HG03095 (cell line): ENCODE results near the gene TAS2R41.
"Not testable (repeated sequence)": the region's sequence is repeated elsewhere in the genome, so short reads cannot be mapped to it uniquely, and the experiment has no call there.

Experiments used
- ATAC-seq: cut with Tn5 transposase; IDR thresholded peaks from one replicate; pipeline ENCODE4 v1.9.1; 2021; ENCODE audit warnings: moderate library complexity; ENCODE audit not compliant: unreplicated experiment

TAS2R41 gene

DNA sequence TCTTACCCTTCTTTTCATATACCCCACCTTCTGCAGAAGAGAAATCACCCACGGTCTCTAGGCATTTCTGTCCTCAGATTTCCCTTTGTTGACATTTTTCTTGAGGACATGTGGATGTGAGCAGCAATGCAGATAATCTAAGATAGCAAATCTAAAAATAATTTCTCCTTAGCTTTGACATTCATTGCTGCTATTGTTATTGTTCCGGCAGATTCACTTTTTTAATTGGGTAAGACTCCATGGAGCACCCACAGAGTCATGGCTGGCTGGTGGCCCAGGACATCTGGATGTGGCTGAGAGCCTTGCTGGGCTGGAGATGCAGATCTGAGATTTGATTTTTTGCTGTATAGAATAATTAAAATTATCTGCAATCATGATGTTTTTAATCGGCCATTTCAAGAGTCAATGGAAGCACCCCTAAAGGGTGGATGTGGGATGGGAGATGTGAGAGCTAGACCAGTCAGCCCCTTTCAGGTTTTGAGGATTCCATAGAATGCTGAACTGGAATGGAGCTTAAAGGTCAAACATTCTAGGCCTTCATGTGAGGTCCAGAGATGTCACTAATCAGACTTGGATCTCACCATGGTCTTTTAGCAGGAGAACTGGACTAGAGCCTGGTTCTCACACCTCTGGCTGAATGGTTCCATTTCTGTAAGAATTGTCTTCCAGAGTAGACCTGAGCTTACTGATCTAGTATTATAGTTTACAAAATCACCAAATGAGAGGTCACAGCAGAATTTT lies 37.5 kb downstream of the TAS2R41 start:
- ATAC-seq, result no peak

DNA sequence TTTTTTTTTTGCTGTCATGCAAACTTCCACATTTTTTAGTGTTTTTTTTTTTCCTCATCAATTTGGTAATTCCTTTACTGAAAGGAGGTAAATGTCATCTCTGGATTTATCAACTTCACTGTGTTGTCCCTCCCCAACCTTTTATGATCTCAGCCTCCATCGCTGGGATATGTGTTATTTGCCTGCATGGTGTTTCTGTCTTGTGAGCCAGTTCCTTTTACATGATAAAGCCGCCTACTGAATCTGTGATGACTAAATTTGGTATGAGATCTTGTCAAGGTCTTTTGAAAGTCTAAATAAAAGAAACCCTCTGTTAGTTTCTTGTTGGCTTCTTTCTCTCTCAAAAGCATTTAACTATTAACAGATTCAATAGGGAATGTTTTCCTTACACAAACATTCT lies 39.3 kb downstream of the TAS2R41 start:
- no peak for ATAC-seq

DNA sequence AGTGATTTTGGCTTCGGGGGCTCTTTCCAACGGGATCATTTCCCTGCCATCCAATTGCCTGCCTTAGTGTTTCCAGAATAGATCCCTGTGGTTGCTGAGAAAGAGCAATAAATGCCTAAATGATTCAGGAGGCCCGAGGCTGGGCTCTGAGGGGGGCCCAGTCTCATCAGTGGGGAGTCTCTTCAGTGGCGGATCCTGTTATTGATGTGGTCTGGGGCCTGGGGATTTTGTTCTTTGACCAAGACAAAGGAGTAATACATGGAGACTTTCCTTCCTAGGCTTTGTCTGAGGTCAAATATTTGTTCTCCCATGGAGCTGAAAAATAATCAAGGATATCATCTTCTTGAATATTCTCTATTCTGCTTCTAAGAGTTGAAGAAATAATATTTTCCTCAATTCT lies 40.8 kb downstream of the TAS2R41 start:
- ATAC-seq, result no peak

DNA sequence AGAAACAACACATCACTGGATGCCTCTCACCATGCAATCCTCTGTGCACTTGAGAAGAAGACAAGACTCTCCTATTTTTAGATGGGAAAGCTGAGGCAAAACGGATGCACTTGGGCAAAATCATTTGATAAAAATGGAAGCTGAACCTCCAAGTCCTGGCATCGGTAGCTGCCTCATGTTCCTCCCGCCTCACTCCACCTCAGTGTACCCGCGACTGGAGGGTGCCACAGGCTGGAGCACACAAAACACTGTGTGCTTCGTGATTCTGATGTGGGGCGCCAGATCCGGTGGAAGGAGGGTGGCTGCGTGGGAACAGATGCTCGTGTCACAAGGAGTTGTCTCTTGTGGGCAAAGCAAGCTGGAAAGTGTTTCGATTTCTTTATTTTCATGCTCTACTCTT lies 41.3 kb downstream of the TAS2R41 start:
- ATAC-seq, result no peak

DNA sequence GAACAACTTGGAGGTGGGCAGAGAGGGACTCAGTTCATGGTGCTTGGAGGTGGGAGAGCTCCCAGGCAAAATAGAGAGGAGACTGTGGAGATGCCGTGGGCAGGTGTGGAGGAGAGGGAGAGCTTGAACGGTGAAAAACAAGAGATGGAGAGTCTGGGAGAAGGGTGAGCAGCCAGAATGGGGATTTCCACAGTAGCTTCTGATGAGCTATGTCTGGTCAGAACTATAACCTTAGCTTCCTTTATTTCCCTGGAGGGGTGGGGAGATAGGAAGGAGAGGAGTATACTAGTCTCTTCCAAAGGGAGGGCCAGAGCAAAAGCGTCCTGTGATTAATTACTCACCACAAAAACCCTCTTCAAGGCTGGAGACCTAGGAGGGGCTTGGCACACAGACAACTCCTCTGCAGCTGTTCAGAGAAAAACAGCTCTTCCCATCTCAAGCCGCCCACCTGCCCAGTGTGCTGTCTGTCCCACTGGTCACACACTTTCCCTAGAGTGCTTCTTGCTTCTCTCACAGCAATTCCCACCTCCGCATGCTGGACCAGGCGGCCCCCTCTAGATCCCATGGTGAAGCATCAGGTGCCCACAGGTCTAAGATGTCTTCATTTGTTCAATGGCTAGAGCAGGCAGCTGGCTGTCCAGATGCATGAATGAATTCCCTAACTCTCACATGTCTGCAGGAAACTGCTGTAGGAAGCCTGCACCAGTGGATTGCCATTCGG lies 41.9 kb downstream of the TAS2R41 start:
- ATAC-seq, result no peak

DNA sequence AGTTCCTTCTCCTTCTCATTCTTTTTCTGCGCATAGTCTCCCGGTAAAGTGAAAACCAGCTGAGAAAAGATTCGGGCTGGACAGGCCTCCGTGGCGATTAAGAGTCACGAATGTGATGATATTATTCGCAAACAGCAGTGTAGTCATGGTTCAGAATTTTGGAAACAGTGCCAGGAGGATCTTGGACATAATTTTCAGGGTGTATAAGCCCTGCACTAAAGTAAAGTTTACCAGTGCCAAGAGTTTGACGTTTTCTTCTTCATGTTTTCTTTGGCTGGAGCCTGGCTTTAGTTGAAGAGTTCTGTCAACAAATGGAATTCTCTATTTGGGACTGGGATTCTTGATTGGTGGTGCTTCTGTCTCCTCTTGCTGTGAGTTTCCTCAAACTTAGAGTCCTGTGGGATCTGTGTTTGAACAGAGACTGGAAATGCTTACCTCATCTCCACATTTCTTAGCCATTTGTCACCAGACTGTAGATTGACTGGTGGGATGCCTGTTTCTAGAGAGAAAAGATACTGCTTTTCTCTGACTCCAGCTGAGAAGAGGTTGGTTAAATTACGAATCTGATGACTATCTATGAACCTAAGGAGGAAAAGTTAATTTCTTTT lies 44.7 kb downstream of the TAS2R41 start:
- not testable (repeated sequence) for ATAC-seq
